Esophagus muscularis mucosa (tissue), 3 donors: Measurements from ENCODE around the gene TSPOAP1.

Experiments used
- CTCF ChIP-seq, 3 experiments: fragments of 200-600 bp in 2 of 3; fragments of 450-650 bp in 1 of 3; sonication (generic) in 2 of 3; IDR thresholded peaks; one replicate each; pipeline ENCODE4 v1.5.1; 2017 to 2019; ENCODE audit warnings: antibody characterized with exemption in 3 of 3, mild to moderate bottlenecking in 2 of 3, moderate library complexity in 1 of 3
- POLR2A ChIP-seq: fragments of 450-650 bp; IDR thresholded peaks from one replicate; pipeline ENCODE4 v1.6.1; 2017; ENCODE audit warnings: antibody characterized with exemption, moderate library complexity, mild to moderate bottlenecking, low read depth

GRCh38 chr17:58340405-58340876 lies 11.8 kb upstream of the TSPOAP1 start:
- TF ChIP-seq CTCF (IDR thresholded peaks at IDR 0.05) (no peak), POLR2A (no peak)
